Measurements from ENCODE around the gene HDGF.

Gene HDGF

DNA sequence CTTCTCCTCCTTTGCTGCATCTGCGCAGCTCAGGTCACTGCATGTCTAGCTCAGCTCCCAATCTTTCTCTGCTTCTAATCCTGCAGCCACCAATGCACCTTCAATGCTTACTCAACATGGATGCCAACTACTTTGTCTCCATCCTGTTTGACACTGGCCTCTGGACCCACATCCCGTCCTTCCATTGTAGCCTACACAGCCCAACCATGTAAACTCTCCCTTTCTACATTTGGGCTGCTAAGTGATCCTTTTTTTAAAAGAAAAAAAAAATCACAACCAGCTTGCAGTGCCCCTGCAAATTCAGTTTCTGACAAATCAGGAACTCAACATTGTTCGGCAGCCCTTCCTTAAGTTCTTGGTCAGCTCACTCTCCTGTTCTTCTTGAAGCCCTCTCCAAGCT, 36.6 kb downstream of the HDGF start:
- no peak for DNase-seq

DNA sequence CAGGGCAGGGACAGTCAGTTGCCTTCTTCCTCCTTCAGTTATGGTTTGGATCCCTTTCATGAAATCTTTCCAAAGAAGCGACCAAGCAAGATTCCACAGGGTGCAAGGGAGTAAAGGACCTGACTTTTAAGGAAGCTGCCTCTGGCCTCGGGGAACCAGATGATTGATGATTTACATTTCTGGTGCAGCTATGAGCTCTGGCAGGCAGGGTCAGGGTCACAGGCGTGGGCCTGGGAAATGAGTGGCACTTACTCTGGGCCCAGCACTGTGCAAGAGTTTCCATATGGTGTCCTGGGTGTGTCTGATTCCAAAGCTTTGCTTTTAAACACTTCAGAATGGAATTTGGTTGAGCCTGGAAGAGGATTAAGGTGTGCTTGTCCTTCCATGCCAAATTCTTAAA, 38.8 kb downstream of the HDGF start:
- DNase-seq: no peak

DNA sequence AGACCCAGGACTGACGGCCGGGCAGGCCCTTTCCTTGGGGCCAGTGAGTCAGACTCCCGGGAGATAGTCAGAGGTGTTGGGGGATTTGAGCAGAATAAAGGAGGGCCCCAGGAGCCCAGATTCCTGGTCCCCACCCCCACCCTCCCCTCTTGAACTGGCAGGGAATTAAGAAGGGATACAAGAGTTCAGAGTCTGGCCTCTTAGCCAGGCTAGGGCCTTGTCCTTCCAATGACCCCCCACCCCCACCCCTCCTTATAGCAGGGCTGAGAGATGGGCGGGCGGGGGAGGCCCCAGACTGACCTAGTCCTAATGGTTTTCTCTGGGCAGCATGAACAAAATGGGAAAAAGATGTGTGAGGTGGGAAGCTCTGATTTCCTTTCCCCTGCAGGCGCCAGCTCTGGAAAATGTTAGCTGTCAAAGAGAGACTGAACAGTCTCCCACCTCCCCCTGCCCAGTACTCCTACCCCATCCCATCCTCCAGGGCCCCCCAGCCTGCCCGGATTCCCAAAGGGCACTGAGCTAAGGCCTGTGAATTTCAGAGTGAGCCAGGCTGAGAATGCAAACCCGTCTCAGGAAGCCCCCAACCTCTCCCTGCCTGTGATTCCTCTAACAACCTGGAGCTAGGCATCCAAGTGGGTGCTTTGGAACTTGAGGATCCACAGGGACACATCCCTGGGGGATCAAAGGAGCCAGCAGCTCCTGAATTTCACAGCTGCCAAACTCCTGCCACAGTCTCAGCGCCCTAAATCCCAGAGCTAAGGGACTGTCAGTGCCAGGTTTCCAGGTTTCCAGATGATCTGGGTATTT, 40.3 kb downstream of the HDGF start:
- no peak for DNase-seq

DNA sequence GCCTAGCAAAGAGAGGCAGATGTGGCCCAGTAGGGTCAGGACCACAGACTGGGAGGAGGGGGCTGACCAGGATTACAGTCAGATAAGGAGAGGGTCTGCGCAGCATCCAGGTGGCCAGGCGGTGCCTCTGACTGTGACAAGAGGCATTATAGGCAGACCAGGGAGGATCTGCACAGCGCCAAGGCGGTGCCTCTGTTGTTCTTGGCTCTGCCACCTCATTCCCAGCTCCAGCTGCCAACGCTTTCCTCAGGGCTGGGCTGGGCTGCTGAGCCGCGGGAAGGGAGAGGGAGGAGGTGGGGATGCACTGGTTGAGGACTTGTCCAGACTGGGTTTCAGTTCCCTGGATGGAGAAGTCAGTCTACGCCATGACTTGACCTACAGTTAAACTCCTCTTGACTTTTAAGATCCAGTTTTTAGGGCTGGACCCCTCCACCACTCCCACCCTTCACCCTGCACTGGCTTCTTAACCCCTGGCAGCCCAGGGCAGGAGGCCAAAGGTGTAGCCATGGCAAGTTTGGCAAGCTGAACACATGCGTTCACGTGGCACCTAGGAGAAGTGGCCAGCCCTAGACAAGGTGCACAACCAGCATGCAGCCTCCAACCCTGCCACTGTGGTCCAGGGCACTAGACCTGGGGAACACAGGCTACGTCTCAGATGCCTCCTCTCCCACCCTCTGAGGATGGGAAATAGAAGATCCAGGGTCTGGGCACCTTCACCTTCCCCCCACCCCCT, 41.6 kb downstream of the HDGF start:
- DNase-seq: no peak

DNA sequence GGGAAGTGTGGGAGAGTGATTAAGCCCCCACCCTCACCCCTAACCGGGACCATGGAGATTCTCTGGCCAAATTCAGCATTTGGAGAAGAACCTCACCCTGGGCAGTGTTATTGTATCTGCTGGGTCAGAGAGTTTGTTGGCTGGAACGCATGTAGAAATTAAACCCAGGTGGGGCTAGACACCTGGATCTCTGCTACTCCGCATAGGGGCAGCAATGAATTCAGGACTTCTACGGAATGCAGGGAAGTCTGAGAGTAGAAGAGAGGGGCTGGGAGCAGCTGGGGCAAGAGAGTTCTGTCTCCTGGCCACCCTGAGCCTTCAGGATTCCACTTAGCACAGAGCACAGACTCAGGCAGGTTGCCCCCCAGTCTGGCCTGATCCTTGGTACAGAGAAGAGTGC, 42.4 kb downstream of the HDGF start:
- DNase-seq: no peak

DNA sequence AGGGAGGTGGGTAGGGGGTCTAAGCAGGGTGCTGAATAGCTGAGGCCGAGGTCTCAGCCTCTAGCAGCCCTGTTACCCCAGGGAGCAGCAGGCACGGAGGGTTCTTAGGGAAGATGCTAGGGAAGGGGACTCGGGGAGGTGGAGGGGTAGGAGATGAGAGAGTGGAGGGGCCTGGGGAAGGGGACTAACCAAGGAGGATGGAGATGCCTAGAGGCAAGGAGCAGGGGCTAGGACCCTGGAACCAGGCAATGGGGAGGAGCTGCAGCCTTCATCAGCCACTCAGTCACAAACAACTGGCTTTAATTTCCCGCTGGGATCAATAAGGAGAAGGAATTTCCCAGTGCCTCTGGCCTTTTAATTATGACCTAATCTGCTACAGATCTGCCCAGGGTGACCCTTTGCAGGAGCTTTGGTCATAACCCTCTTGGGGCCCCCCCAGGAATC, 43.2 kb downstream of the HDGF start:
- DNase-seq: no peak

DNA sequence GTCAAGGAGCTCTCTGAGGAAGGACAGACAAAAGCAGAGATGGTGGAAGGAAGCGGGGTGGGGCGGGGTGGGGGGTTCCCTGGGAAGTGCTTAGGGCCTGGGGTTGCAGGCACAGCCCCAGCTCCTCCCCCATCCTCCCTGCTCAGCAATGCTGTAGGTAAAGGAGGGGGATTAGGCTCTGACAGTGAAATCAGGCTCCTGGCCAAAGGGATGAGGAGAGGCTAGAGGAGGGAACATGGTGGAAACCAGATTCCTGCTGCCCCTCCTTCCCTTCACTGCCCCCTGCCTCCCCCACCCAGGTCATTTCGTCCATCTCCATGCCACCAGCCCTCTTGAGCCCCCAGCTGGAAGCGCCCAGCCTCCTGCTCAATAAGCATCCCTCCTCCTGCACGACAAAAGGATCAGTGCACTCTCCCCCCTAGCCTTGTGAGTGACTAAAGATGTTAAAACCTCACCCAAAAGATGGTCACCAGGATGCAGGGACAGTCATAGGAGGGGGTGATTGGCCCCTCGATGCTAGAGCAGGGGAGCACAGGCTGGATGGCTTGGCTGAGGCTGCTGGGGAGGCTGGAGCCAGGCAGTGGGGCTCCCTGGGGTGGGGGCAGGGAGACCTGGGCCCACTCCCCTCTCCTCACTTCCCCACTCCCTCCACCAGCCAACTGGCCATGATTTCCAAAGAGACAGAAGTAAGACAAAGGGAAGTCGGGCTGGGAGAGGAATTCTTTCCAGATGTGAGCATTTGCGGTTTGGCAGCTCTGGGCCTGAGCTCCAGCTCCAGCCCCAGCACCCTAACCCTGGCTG, 43.9 kb downstream of the HDGF start:
- no peak for DNase-seq

DNA sequence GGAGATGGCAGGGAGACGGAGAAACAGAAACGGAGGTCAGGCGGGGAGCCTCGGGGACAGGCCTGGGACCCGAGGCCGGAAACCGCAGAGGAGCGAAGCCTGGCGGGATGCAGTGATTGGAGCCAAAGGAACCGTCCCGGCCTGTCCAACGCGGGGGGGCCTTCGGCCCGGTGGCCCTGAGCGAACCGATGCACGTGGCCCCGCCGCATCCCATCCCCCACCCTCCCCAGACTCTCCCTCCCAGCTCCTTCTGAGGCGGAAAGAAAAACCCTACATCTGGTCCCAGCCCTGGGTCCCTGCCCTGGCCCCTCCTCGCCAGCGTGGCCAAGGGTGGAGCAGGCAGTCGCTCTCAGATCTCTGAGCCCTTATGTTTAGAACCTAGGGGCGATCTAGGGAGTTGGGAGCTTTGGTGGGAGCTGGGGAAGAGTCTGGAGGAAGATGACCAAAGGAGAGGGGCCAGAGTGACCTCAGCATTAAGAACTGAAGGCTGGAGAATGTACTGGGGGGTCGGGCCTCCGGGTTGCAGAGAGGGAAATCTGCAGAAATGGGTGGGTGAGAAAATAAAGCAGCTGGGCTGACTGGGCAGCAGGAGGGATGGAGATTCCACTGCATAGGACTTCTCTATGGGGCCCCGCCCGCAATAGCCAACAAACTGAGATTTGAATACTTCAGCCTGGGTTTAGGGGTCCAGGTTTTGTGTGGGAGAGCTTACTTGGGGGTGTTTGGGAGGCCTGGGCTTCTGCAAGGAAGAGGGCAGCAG, 44.6 kb downstream of the HDGF start:
- DNase-seq: peak in 1 of 2 experiments; percentile 22

DNA sequence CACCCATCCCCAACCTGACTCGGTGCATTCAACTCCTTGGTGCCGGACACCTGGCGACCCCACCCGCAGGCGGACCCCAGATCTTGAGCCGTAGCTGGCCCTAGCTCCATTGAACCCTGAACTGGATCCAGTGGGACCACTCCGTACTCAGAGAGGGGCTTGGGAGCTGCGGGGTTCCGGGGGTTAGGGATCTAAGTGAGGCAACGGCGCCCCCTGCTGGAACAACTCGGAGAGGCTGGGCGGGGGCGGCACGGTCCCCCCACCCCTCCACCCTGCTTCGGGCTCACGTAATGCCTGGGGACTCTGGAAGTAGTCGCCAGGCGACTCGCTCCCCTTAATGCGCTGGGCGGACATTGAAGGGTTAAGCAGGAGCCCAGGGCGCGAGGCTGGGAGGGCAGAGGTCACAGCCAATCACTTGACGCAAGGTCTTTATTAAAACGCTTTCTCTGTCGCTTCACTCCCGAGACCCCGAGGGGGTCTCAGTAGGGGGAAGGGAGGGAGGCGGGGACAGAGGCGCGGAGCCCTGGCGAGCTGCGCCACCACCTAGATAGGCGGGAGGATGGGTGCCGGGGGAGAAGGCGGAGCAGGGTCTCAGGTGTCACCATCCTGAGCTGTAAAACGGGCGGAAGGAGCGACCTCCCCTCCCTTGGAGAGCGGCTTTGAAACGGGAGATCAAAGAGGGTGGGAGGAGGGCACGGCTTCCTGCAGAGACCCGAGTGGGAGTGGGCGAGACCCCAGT, 45.4 kb downstream of the HDGF start:
- DNase-seq: peak; percentile 81 to 82

DNA sequence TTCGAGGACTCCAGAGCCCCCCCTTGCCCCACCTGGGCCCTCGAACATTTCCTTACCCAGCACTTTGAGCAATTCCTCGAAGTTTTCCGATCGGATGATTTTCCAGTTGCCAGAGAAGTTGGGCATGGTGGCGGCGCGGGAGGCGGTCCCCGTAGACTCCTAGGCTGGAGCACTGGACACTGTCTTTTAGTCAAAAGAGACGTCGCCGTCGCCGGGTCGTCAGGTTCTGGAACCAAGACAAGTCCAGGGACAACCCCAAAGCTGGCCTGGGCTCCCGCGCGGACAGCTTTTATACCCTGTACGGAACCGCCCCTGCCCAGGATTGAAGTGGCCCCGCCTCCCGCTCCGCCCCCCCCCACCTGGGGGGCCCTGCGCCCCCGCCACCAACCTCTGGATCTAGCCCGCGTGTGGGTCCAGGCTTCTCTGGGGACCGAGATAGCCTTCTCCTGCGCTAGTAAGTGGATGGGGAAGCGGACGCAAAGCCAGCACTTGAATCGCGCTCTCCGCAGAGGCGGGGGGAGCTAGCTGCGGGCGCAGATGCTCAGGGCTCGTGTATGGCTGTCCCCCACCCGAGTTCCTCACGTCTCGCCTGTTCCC, 46.1 kb downstream of the HDGF start, which contains the start of gene CRABP2:
CRABP2 (minus strand) TSS at position 263 of the 597 bp plus-strand sequence; CDS start at position 126, 137 bp downstream.
- peak; percentile 37 to 45 for DNase-seq

DNA sequence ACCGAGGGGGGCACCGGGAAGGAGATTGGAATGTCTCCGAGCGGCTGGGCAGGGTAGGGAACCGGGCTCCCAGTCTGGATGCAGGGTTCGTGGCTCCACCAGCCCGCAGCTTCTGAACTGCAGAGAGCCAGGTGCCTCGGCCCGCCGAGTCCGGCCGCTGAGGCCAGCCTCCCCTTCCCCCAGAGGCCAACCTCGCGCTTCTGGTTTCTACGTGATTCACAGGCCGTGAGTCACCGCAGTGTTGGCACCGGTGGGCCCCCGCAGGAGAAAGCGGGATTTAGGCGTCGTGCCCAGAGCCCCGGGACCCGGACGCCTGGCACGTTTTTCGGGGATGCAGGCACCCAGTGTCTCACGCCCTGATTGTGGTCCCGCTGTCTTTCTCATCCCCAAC, 46.5 kb downstream of the HDGF start:
- peak; percentile 53 to 68 for DNase-seq

DNA sequence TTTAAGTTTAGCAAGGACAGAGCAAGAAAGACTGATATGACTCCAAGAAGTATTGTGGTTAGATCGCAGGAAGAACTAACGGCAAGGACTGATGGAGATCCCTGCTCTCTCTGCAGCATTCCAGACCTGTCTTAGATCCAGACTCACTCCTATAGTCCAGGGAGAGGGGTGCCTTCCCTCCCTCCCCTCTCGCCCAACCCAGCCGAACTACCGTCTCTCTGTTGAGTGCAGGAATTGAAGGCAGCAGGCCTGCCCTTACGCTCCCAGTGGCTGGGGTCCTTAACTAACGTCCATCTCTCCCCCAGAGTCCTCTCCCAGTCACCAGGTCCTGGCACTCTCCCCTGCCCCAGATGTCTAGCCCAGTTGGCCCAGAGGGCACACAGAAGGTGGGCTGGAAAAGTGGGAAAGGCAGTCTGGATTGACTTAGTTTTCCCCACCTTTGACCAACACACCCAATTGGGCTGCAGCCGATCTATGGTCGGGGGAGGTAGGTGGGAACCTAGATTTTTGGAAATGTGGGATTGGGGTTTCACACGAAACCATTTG, 47.2 kb downstream of the HDGF start:
- no peak for DNase-seq

DNA sequence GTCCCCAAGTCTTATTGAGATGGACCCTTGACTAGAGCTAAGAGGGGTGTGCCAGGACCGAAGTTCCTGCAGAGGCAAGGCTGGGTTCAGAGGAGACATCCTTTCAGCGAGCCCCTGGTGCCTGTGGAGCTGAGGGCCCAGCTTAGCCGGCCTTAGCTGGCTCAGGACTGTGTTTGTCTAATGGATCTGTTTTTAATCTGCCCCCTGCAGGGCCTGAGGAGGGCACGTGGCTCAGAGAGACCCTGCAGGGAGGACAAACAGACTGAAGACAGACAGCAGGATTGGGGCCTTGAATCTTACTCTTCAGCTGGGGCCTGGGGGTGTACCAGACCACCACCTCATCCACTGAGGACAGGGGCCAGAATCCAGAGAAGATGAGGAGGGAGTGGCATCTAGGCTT, 47.7 kb downstream of the HDGF start:
- no peak for DNase-seq

DNA sequence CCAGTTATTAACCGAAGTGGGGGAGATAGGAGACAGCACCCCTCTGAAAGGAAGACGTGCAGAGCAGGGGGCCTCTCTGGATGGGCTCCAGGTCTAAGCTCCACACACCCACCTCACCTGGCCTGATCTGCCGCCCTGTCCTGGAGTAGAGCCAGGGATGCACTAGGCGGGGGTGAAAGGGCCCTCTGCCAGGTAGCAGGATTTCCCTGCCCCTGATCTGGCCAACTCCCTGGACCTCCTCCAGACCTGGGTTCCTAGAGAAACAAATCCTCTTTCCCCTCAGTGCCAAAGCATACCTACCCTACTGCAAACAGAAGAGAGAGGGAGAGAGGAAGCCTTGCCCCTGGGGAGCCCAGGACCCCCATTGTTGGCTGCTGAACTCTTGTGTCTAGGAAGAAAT, 48.1 kb downstream of the HDGF start:
- DNase-seq: no peak

DNA sequence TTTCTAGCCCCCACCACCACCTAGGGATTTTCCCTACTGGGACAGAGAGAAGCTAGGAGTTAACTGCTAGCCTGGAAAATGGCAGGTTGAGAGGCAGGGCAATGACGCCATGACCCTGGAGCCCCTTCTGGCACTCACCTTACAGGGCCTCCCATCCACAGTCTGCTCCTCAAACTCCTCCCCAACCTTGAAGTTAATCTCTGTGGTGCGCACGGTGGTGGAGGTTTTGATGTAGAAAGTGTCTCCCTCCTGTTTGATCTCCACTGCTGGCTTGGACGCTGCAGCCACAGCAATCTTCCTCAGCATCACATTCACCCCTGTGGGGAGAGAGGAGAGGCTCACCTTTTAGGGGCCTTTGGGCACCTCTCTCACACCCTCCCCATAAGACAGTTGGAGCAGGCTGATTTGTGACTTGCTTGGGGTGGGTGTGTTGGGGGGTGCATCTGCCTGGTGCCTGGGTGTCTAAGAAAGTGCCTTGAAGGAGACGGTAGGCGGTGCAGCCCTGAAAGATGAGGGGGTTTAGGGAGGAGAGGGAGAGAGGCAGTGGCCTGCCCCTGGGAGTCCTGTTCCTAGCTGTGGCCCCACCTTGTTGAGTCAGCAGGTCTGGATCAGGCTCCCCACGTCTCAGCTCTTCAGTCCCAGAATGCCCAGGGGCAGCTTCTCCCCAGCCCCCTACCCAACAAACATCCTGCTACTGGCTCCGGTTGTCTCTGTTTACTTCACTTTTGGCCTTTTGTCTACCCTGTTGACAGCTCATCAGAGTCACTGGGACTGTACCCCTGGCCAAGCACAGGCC, 50.5 kb downstream of the HDGF start:
- no peak for DNase-seq

DNA sequence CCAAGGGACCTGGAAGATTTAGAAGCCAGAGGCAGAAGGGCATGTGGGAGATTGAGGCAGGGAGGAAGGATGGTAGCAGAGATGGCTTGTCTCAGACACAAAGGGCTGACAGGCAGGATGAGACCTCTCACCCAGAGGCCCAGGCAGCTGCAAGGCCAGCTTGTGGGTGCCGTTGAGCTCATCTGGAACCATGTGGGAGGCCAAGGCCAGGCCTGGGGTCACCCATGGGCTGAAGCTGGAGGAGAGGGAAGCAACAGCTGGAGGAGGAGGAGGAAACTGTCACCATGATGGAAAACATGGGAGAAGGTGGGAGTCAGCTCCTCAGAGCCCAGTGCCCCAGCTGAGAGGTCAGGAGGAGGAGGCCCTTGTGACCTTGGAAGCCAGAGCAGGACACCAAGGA, 52.5 kb downstream of the HDGF start:
- DNase-seq: no peak

DNA sequence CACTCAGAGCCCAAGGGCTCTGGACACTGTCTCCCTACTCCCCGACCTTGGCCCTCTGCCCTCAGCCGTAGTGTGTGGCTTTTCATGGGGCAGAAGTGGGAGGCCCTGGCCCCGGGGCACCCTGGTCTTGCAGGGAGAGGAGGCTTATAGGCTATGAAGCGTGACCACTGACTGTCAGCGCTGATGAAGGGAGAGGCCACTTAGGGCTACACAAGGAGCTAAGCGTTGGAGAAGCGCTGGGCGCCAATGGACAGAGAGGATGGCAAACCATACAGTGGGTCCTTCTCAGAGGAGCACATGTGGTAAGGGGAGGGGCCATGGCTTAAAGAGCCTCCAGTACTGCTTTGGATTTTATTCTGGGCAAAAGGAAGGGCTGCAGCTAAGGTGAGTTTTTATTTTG, 54.0 kb downstream of the HDGF start:
- no peak for DNase-seq

DNA sequence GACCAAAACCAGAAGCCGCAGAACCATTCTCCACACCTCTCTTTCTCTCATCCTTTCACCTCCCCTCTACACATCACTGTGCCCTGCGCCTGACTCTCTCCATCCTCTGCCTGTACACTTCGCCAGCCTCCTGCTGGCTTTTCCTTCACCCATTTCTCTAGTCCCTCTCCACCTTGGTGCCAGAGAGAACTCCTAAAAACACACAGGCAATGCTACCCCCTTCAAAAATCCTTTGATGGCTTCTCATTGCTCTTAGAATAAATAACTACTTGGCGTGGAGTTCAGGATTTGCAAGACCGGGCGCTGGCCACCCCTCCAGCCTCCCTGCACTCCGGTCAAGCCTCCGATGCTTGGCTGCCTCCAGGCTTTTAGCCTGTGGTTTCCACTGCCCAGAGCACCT, 54.7 kb downstream of the HDGF start:
- DNase-seq: no peak

DNA sequence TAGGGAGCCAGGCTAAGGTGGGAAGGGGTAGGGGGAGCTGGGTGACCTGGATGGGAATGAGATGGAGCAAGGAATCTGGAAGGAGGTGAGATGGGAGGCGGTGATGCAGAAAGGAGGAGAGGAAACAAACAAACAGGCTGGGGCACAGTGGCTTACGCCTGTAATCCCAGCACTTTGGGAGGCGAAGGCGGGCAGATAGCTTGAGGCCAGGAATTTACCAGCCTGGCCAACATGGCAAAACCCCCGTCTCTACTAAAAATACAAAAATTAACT, 56.8 kb downstream of the HDGF start:
- no peak for DNase-seq

DNA sequence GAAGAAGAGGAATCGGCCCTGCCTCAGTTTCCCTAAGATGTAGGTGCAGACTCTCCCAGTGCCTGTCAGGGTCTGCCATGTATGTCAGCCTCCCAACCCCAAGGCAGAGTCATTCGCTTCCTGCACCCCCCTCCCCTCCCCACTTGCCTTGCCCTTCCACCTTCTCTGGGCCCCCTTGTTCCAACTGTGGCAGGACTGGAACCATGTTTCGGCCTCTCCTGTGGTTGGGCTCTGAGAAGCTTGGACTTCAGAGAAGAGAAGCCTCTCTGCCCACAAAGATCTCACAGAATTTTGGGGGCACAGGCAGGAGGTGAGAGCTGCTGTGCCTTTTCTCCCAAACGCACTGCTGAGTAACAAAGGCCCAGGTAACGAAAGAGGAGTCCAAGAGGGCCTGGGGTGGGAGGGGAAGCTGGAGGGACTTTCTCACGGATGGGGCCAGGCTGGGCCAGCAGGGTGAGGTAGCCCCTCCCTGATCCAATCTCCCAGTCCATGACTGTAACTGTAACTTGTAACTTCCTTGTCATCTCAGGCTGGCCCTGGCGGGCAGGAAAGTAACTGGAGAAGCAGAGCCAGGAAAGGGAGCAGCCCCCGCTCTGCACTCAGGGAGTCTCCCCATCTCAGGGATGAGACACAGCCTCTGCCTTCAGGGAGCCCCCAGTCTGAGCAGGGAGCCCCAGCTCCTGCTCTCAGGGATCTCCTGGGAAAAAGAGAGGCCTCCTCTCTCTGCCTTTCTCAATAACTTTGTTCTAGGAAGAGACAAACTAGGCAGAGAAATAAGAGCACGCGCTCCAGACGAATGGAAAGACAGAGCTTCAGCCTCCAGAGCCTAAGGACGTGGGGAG, 57.4 kb downstream of the HDGF start:
- no peak for DNase-seq
